H9 (cell line): Measurements from ENCODE around the gene CCBE1. TPM values are rescaled to one million over a fixed set of nuclear protein-coding genes. Genes with fewer than 3 reads are reported as not detected.

Source experiments
- DNase-seq: peaks from one replicate; pipeline ENCODE4 v3.0.0-alpha.2; 2017
- H2AFZ ChIP-seq: one replicate; pipeline ENCODE4 v1.6.1; 2013; ENCODE audit warnings: mild to moderate bottlenecking, low read length, control low read depth, moderate library complexity
- H2AK5ac ChIP-seq: 2 replicates; pipeline ENCODE4 v1.6.1; 2013; ENCODE audit warnings: low read length, control low read depth, mixed read lengths; ENCODE audit not compliant: insufficient read length
- H2BK120ac ChIP-seq: one replicate; pipeline ENCODE4 v1.6.1; 2013; ENCODE audit warnings: low read depth, mild to moderate bottlenecking, low read length, control low read depth, inconsistent platforms; ENCODE audit not compliant: poor library complexity, severe bottlenecking
- H2BK12ac ChIP-seq: 2 replicates; pipeline ENCODE4 v1.6.1; 2013; ENCODE audit warnings: low read length, control low read depth, mixed read lengths, low read depth; ENCODE audit not compliant: insufficient read length
- H2BK15ac ChIP-seq: 2 replicates; pipeline ENCODE4 v1.6.1; 2013; ENCODE audit warnings: low read depth, low read length, control low read depth
- H2BK20ac ChIP-seq: one replicate; pipeline ENCODE4 v1.6.1; 2013; ENCODE audit warnings: low read depth, mild to moderate bottlenecking, low read length, control low read depth, inconsistent platforms; ENCODE audit not compliant: poor library complexity, severe bottlenecking
- H2BK5ac ChIP-seq: 2 replicates; pipeline ENCODE4 v1.6.1; 2013; ENCODE audit warnings: low read length, control low read depth, mixed read lengths; ENCODE audit not compliant: insufficient read length
- H3K14ac ChIP-seq: 2 replicates; pipeline ENCODE4 v1.6.1; 2013; ENCODE audit warnings: low read length, control low read depth; ENCODE audit not compliant: insufficient read depth
- H3K18ac ChIP-seq: 2 replicates; pipeline ENCODE4 v1.6.1; 2013; ENCODE audit warnings: low read depth, mild to moderate bottlenecking, mixed read lengths, low read length, control low read depth; ENCODE audit not compliant: insufficient read length
- H3K23ac ChIP-seq: 2 replicates; pipeline ENCODE4 v1.6.1; 2013; ENCODE audit warnings: low read length, control low read depth, mixed read lengths, low read depth; ENCODE audit not compliant: insufficient read length
- H3K23me2 ChIP-seq: 2 replicates; pipeline ENCODE4 v1.6.1; 2013; ENCODE audit warnings: low read depth, mild to moderate bottlenecking, mixed read lengths, low read length, control low read depth; ENCODE audit not compliant: insufficient read length, poor library complexity, severe bottlenecking
- H3K27ac ChIP-seq: 2 replicates; pipeline ENCODE4 v1.5.1; 2013; ENCODE audit warnings: low read length, control low read depth, mixed read lengths, low read depth; ENCODE audit not compliant: insufficient read length
- H3K27me3 ChIP-seq: 2 replicates; pipeline ENCODE4 v1.6.1; 2013; ENCODE audit warnings: low read length, control low read depth, inconsistent platforms; ENCODE audit not compliant: insufficient read depth
- H3K4ac ChIP-seq: 2 replicates; pipeline ENCODE4 v1.6.1; 2013; ENCODE audit warnings: low read depth, mild to moderate bottlenecking, control low read depth, inconsistent platforms, low read length, moderate library complexity
- H3K4me1 ChIP-seq: 2 replicates; pipeline ENCODE4 v1.6.1; 2013; ENCODE audit warnings: low read length, control low read depth, inconsistent platforms; ENCODE audit not compliant: insufficient read depth
- H3K4me2 ChIP-seq: 2 replicates; pipeline ENCODE4 v1.6.1; 2013; ENCODE audit warnings: low read length, control low read depth, mixed read lengths; ENCODE audit not compliant: insufficient read length, insufficient read depth
- H3K56ac ChIP-seq: 2 replicates; pipeline ENCODE4 v1.6.1; 2013; ENCODE audit warnings: low read depth, mild to moderate bottlenecking, mixed read lengths, low read length, control low read depth; ENCODE audit not compliant: insufficient read length
- H3K79me1 ChIP-seq: 2 replicates; pipeline ENCODE4 v1.6.1; 2013; ENCODE audit warnings: low read depth, mild to moderate bottlenecking, moderate library complexity, low read length, control low read depth, inconsistent platforms; ENCODE audit not compliant: insufficient read depth, poor library complexity, severe bottlenecking
- H3K79me2 ChIP-seq: 2 replicates; pipeline ENCODE4 v1.6.1; 2013; ENCODE audit warnings: low read length, control low read depth, inconsistent platforms; ENCODE audit not compliant: insufficient read depth
- H3K9ac ChIP-seq: 2 replicates; pipeline ENCODE4 v1.6.1; 2013; ENCODE audit warnings: low read length, control low read depth, mixed read lengths; ENCODE audit not compliant: insufficient read length; ENCODE audit errors: extremely low read depth
- H3K9me3 ChIP-seq: one replicate; pipeline ENCODE4 v1.6.1; 2013; ENCODE audit warnings: low read depth, low read length, inconsistent platforms; ENCODE audit not compliant: control insufficient read depth
- H3T11ph ChIP-seq: one replicate; pipeline ENCODE4 v1.6.1; 2013; ENCODE audit warnings: mild to moderate bottlenecking, low read length, control low read depth, inconsistent platforms
- H4K20me1 ChIP-seq: one replicate; pipeline ENCODE4 v1.6.1; 2013; ENCODE audit not compliant: control insufficient read depth, insufficient read length, insufficient read depth
- H4K5ac ChIP-seq: 2 replicates; pipeline ENCODE4 v1.6.1; 2013; ENCODE audit warnings: low read depth, mild to moderate bottlenecking, mixed read lengths, low read length, control low read depth; ENCODE audit not compliant: insufficient read length
- H4K8ac ChIP-seq: replicated peaks from 2 replicates; pipeline ENCODE4 v1.6.1; 2013; ENCODE audit warnings: low read length, control low read depth, mixed read lengths, low read depth; ENCODE audit not compliant: insufficient read length
- H4K91ac ChIP-seq: 2 replicates; pipeline ENCODE4 v1.6.1; 2013; ENCODE audit warnings: low read depth, mild to moderate bottlenecking, moderate library complexity, mixed read lengths, low read length, control low read depth; ENCODE audit not compliant: insufficient read length
- H3K27ac Mint-ChIP-seq, 3 experiments: 2 replicates in 2 of 3; 3 replicates in 1 of 3; pipeline ENCODE4 v1.8.0; 2020 to 2021; ENCODE audit warnings: mixed read lengths in 3 of 3, mild to moderate bottlenecking in 1 of 3, moderate library complexity in 1 of 3
- H3K27me3 Mint-ChIP-seq: 2 replicates; pipeline ENCODE4 v1.8.0; 2021; ENCODE audit warnings: low read depth, mild to moderate bottlenecking, moderate library complexity, mixed read lengths
- H3K36me3 Mint-ChIP-seq, 3 experiments: 2 replicates in 2 of 3; 3 replicates in 1 of 3; pipeline ENCODE4 v1.8.0; 2020 to 2021; ENCODE audit warnings: low read depth in 3 of 3, mixed read lengths in 3 of 3; ENCODE audit not compliant: insufficient read depth in 1 of 3
- H3K4me1 Mint-ChIP-seq, 2 experiments: 2 replicates each; pipeline ENCODE4 v1.8.0; 2020; ENCODE audit warnings: mixed read lengths in 2 of 2
- H3K4me3 Mint-ChIP-seq, 2 experiments: 2 replicates in 1 of 2; 3 replicates in 1 of 2; pipeline ENCODE4 v1.8.0; 2020 to 2021; ENCODE audit warnings: mild to moderate bottlenecking in 2 of 2, mixed read lengths in 2 of 2, moderate library complexity in 1 of 2
- H3K9me3 Mint-ChIP-seq, 2 experiments: 2 replicates in 1 of 2; 3 replicates in 1 of 2; pipeline ENCODE4 v1.8.0; 2020; ENCODE audit warnings: mild to moderate bottlenecking in 2 of 2, mixed read lengths in 2 of 2, moderate library complexity in 1 of 2
- CTCF ChIP-seq: fragments of 200-600 bp; sonication (generic); conservative IDR thresholded peaks from 3 replicates; pipeline ENCODE4 v1.8.0; 2021; ENCODE audit warnings: antibody characterized with exemption, mild to moderate bottlenecking
- WGBS: extraction: QIAGEN DNeasy Blood & Tissue Kit; methylation state at CpG from one replicate; pipeline ENCODE4 v1.1.7; 2013; ENCODE audit warnings: missing lambda C conversion rate, low lambda C conversion rate, mixed read lengths; ENCODE audit not compliant: insufficient read length; ENCODE audit errors: extremely low coverage; 5-methylcytosine and 5-hydroxymethylcytosine counted together
- total RNA-seq: library from RNA; stranded (reverse); gene quantifications from 2 replicates; pipeline ENCODE4 v1.2.1, GENCODE V29; 2021

Gene CCBE1
- total RNA-seq, 1 experiment from 2014 or later = 0.39 TPM

- no peak overlapping the region for H2BK5ac ChIP-seq
- no peak overlapping the region for H2AK5ac ChIP-seq
- H2BK12ac ChIP-seq = no peak overlapping the region
- no peak overlapping the region for H3K56ac ChIP-seq
- DNase-seq = no peak
- no peak overlapping the region for H3K14ac ChIP-seq
- no peak overlapping the region for H3K9ac ChIP-seq
- no peaks in the 10 kb centered on the region for H3K23me2 ChIP-seq
- peaks cover 16 to 25% of the 10 kb centered on the region in 2 experiments for H3K9me3 Mint-ChIP-seq
- peaks cover 15% of the 10 kb centered on the region in 2 experiments for H3K4me1 Mint-ChIP-seq
- H3K4me3 Mint-ChIP-seq = no peak overlapping the region
- H3K4me1 ChIP-seq = peaks cover 6% of the 10 kb centered on the region; the same call in 1 of the 2 replicates
- no peaks in the 10 kb centered on the region for H3K79me2 ChIP-seq
- no CpG with 5 or more reads among the region's 12 CpGs for WGBS
- no peak overlapping the region for H2BK20ac ChIP-seq
- H3K18ac ChIP-seq = peak overlapping the region; percentile 3
- H3K27me3 Mint-ChIP-seq = peaks cover 6% of the 10 kb centered on the region
- no peak overlapping the region for H2AFZ ChIP-seq
- H4K91ac ChIP-seq = no peak overlapping the region
- H3K36me3 Mint-ChIP-seq = peaks cover 0 to 10% (median 9%) of the 10 kb centered on the region in 3 experiments
- H4K8ac ChIP-seq = no peak overlapping the region
- no peak overlapping the region for H3K27ac ChIP-seq
- H2BK15ac ChIP-seq = no peak overlapping the region
- no peaks in the 10 kb centered on the region for H4K20me1 ChIP-seq
- no peaks in the 10 kb centered on the region for H3K9me3 ChIP-seq
- no peaks in the 10 kb centered on the region for H3K27me3 ChIP-seq
- no peak overlapping the region for H2BK120ac ChIP-seq
- H4K5ac ChIP-seq = no peak overlapping the region
- no peaks in the 10 kb centered on the region for H3K79me1 ChIP-seq
- H3K23ac ChIP-seq = no peak overlapping the region
- H3K27ac Mint-ChIP-seq = peak overlapping the region in 1 of 3 experiments; percentile 46; a peak in 1 of 7 replicates
- H3K4me2 ChIP-seq = no peak overlapping the region
- no peak overlapping the region for H3K4ac ChIP-seq
- no peak overlapping the region for H3T11ph ChIP-seq
- TF ChIP-seq CTCF = no peak
These were observed 194.7 kb downstream of the CCBE1 start for GRCh38 chr18:59502274-59503175.
